Mesodermal cell (in vitro differentiated cells): Measurements from ENCODE around the gene HDAC11.
A peak's percentile ranks its signal among the peaks of the same experiment; 100 is the strongest.

Source experiments
- H3K27ac ChIP-seq: 2 replicates; pipeline ENCODE4 v1.7.0; 2013; ENCODE audit warnings: mild to moderate bottlenecking, low read depth, low read length, moderate library complexity; ENCODE audit not compliant: severe bottlenecking
- H3K36me3 ChIP-seq: 2 replicates; pipeline ENCODE4 v1.7.1; 2013; ENCODE audit warnings: mild to moderate bottlenecking, low read length, moderate library complexity; ENCODE audit not compliant: control insufficient read depth, insufficient read depth
- H3K4me1 ChIP-seq: one replicate; pipeline ENCODE4 v1.7.1; 2013; ENCODE audit warnings: mild to moderate bottlenecking, low read length; ENCODE audit not compliant: insufficient read depth, control insufficient read depth, poor library complexity, severe bottlenecking
- H3K4me3 ChIP-seq: 2 replicates; pipeline ENCODE4 v1.7.0; 2013; ENCODE audit warnings: low read length, control low read depth, mild to moderate bottlenecking; ENCODE audit not compliant: insufficient read depth, poor library complexity, severe bottlenecking; ENCODE audit errors: extremely low read depth
- H3K9me3 ChIP-seq: 2 replicates; pipeline ENCODE4 v1.7.1; 2013; ENCODE audit warnings: mild to moderate bottlenecking, low read length, moderate library complexity; ENCODE audit not compliant: control insufficient read depth
- WGBS, 2 experiments: methylation state at CpG; one replicate each; pipeline ENCODE4 v1.1.5; 2013; ENCODE audit warnings: missing lambda C conversion rate in 2 of 2; ENCODE audit not compliant: insufficient coverage in 2 of 2; 5-methylcytosine and 5-hydroxymethylcytosine counted together

Gene HDAC11

GRCh38 chr3:13509059-13509815, 29.1 kb downstream of the HDAC11 start:
- Histone ChIP-seq H3K9me3 (no peaks in the 10 kb centered on the region), H3K36me3 (no peaks in the 10 kb centered on the region), H3K4me1 (peaks cover 31% of the 10 kb centered on the region), H3K4me3 (no peak overlapping the region), H3K27ac (no peak overlapping the region)
- 86 to 91% methylated on average over 12 to 14 of the region's 15 CpGs for whole genome bisulfite sequencing, 2 experiments

GRCh38 chr3:13509816-13510192, 29.7 kb downstream of the HDAC11 start:
- 84 to 98% methylated on average over 3 to 8 of the region's 8 CpGs for WGBS, 2 experiments
- H3K4me1 ChIP-seq: peaks cover 29% of the 10 kb centered on the region
- no peak overlapping the region for H3K4me3 ChIP-seq
- H3K27ac ChIP-seq: no peak overlapping the region
- H3K36me3 ChIP-seq: no peaks in the 10 kb centered on the region
- H3K9me3 ChIP-seq: no peaks in the 10 kb centered on the region

- Histone ChIP-seq H3K27ac (no peak overlapping the region), H3K36me3 (no peaks in the 10 kb centered on the region), H3K4me1 (peaks cover 43% of the 10 kb centered on the region), H3K9me3 (no peaks in the 10 kb centered on the region), H3K4me3 (no peak overlapping the region)
- WGBS, 2 experiments: 84 to 94% methylated on average over 5 to 7 of the region's 7 CpGs
Observed at GRCh38 chr3:13512451-13512850, 32.3 kb downstream of the HDAC11 start.

GRCh38 chr3:13513051-13513912, 33.2 kb downstream of the HDAC11 start:
- no peaks in the 10 kb centered on the region for H3K9me3 ChIP-seq
- WGBS, 2 experiments: 78 to 82% methylated on average over 16 to 18 of the region's 20 CpGs
- H3K27ac ChIP-seq: peak overlapping the region; percentile 45
- H3K4me1 ChIP-seq: peaks cover 35% of the 10 kb centered on the region
- no peak overlapping the region for H3K4me3 ChIP-seq
- no peaks in the 10 kb centered on the region for H3K36me3 ChIP-seq

GRCh38 chr3:13513913-13514517, 33.9 kb downstream of the HDAC11 start:
- no peaks in the 10 kb centered on the region for H3K36me3 ChIP-seq
- WGBS, 2 experiments: 79 to 83% methylated on average over 10 of the region's 10 CpGs
- no peak overlapping the region for H3K4me3 ChIP-seq
- no peak overlapping the region for H3K27ac ChIP-seq
- peaks cover 41% of the 10 kb centered on the region for H3K4me1 ChIP-seq
- H3K9me3 ChIP-seq: no peaks in the 10 kb centered on the region

- H3K9me3 ChIP-seq: no peaks in the 10 kb centered on the region
- no peaks in the 10 kb centered on the region for H3K36me3 ChIP-seq
- no peak overlapping the region for H3K4me3 ChIP-seq
- peaks cover 47% of the 10 kb centered on the region for H3K4me1 ChIP-seq
- no peak overlapping the region for H3K27ac ChIP-seq
- WGBS, 2 experiments: 95 to 97% methylated on average over 5 of the region's 6 CpGs
Observed at GRCh38 chr3:13514639-13515435, 34.7 kb downstream of the HDAC11 start.

- no peaks in the 10 kb centered on the region for H3K36me3 ChIP-seq
- peaks cover 47% of the 10 kb centered on the region for H3K4me1 ChIP-seq
- no peak overlapping the region for H3K27ac ChIP-seq
- H3K4me3 ChIP-seq: no peak overlapping the region
- 90 to 91% methylated on average over 22 to 23 of the region's 26 CpGs for WGBS, 2 experiments
- no peaks in the 10 kb centered on the region for H3K9me3 ChIP-seq
Observed at GRCh38 chr3:13515786-13516759, 36.0 kb downstream of the HDAC11 start.

- H3K4me1 ChIP-seq: peaks cover 47% of the 10 kb centered on the region
- H3K27ac ChIP-seq: no peak overlapping the region
- WGBS, 2 experiments: 96 to 100% methylated on average over 5 to 8 of the region's 9 CpGs
- no peaks in the 10 kb centered on the region for H3K36me3 ChIP-seq
- H3K4me3 ChIP-seq: no peak overlapping the region
- H3K9me3 ChIP-seq: peaks cover 5% of the 10 kb centered on the region
Observed at GRCh38 chr3:13516760-13517135, 36.6 kb downstream of the HDAC11 start.

- H3K27ac ChIP-seq: no peak overlapping the region
- H3K36me3 ChIP-seq: no peaks in the 10 kb centered on the region
- 87 to 89% methylated on average over 15 to 18 of the region's 18 CpGs for WGBS, 2 experiments
- H3K4me1 ChIP-seq: peaks cover 47% of the 10 kb centered on the region
- no peak overlapping the region for H3K4me3 ChIP-seq
- peaks cover 8% of the 10 kb centered on the region for H3K9me3 ChIP-seq
Observed at GRCh38 chr3:13517253-13517977, 37.3 kb downstream of the HDAC11 start.
